Peyer's patch (tissue), 4 donors: ENCODE measurements around the gene CRADD.

Experiments used
- POLR2A ChIP-seq, 2 donors: fragments of 450-650 bp; IDR thresholded peaks; one replicate each; pipeline ENCODE4 v1.5.1; 2017; ENCODE audit warnings: antibody characterized with exemption in 2 of 2, mild to moderate bottlenecking in 2 of 2, moderate library complexity in 2 of 2
- TF ChIP-seq, protein P1 (sequence below), 6 experiments: fragments of 450-650 bp in 4 of 6; fragments of 200-600 bp in 2 of 6; sonication (generic) in 1 of 6; IDR thresholded peaks; one replicate each; pipeline ENCODE4 v1.5.1; 2017 to 2019; ENCODE audit warnings: antibody characterized with exemption in 6 of 6, mild to moderate bottlenecking in 3 of 6, moderate library complexity in 1 of 6

DNA sequence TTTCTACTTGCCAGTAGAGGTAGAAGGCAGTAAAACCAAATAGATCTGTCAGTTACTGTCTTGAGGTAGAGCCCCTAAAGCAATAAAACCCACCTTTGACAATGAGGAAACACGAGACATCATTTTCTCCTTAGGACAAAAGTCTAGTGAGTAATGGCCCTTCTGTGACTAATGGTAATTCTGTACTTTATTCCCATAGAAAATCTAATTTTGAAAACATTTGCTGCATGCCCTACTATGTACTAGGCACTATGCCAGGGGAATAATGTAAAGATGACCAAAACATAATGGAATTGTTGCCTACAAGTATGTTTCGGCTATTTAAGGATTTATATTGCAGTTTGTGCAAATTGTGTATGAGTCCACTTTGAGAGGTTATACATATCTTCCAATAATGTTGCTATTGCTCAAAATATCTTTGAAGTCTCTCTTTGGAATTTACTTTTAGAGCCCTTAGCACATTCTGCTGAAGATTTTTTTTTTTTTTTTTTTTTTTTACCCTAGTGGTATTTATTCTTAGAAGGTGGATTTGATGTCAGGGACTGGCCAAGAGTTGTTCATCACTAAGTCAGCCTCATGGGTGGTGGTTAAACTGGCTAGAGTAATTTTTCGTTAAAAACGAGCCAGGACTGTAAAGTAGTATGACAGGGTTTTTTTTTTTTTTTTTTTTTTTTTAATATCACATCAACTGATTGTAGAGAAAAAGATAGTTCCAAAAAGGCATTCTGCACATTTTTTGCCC, 109.7 kb downstream of the CRADD start:
- TF ChIP-seq, protein P1, sequence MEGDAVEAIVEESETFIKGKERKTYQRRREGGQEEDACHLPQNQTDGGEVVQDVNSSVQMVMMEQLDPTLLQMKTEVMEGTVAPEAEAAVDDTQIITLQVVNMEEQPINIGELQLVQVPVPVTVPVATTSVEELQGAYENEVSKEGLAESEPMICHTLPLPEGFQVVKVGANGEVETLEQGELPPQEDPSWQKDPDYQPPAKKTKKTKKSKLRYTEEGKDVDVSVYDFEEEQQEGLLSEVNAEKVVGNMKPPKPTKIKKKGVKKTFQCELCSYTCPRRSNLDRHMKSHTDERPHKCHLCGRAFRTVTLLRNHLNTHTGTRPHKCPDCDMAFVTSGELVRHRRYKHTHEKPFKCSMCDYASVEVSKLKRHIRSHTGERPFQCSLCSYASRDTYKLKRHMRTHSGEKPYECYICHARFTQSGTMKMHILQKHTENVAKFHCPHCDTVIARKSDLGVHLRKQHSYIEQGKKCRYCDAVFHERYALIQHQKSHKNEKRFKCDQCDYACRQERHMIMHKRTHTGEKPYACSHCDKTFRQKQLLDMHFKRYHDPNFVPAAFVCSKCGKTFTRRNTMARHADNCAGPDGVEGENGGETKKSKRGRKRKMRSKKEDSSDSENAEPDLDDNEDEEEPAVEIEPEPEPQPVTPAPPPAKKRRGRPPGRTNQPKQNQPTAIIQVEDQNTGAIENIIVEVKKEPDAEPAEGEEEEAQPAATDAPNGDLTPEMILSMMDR (IDR thresholded peaks at IDR 0.05) = no peak
- TF ChIP-seq POLR2A (IDR thresholded peaks at IDR 0.05) = no peak
